ENCODE results near the gene AKT1S1.

GRCh38 chr19:49906879-49907564 lies 29.9 kb upstream of the AKT1S1 start:
- no peak for TF ChIP-seq ZNF274 (IDR thresholded peaks at IDR 0.05; ENCODE audit: low read depth, low read length)
- TF ChIP-seq SUZ12 (IDR thresholded peaks at IDR 0.05; ENCODE audit: extremely low read depth, insufficient read depth, insufficient read length) = no peak
